ENCODE measurements around the gene VPS8. TPM values are rescaled to one million over a fixed set of nuclear protein-coding genes. Genes with fewer than 3 reads are reported as not detected.

Gene VPS8
- total and polyA plus RNA-seq, 2 of the 13 experiments (the other 11 are each of a cell fraction or from before 2014, with no cell fraction given), result 14.2 to 35.1 TPM

- TF ChIP-seq ZNF142 (CRISPR knock-in tag; IDR thresholded peaks at IDR 0.05) (no peak), PLRG1 (conservative IDR thresholded peaks at IDR 0.05) (no peak), ZNF513 (CRISPR knock-in tag; conservative IDR thresholded peaks at IDR 0.05) (no peak), SRSF9 (IDR thresholded peaks at IDR 0.05; ENCODE audit: borderline replicate concordance, insufficient read depth, low read depth, low read length, poor library complexity, severe bottlenecking) (no peak), RBAK (CRISPR knock-in tag; IDR thresholded peaks at IDR 0.05) (no peak), SMAD9 (CRISPR knock-in tag; IDR thresholded peaks at IDR 0.05) (no peak), CENPBD1 (CRISPR knock-in tag; IDR thresholded peaks at IDR 0.05; ENCODE audit: borderline replicate concordance, low read depth) (no peak), XBP1 (CRISPR knock-in tag; IDR thresholded peaks at IDR 0.05) (no peak), EZH2 (conservative IDR thresholded peaks at IDR 0.05; ENCODE audit: low read depth, low read length) (no peak), NR2F1 (CRISPR knock-in tag; IDR thresholded peaks at IDR 0.05) (no peak), RBFOX2 (IDR thresholded peaks at IDR 0.05; ENCODE audit: low read depth, low read length) (peak; percentile 76), CEBPZ (IDR thresholded peaks at IDR 0.05; ENCODE audit: low read length) (no peak), POLR2G (IDR thresholded peaks at IDR 0.05; ENCODE audit: low read depth, low read length) (peak; percentile 86), GABPB1 (CRISPR knock-in tag; IDR thresholded peaks at IDR 0.05) (peak; percentile 90), ZNF276 (CRISPR knock-in tag; IDR thresholded peaks at IDR 0.05; ENCODE audit: low read depth) (no peak), KLF12 (CRISPR knock-in tag; IDR thresholded peaks at IDR 0.05; ENCODE audit: borderline replicate concordance) (no peak)
Measured at GRCh38 chr3:184811999-184812661, at the start of gene VPS8 (continued).

All from HepG2 (cell line).